Left ventricle myocardium inferior (tissue), 1 donor: ENCODE results near the gene DEPDC5. TPM values are rescaled to one million over a fixed set of nuclear protein-coding genes. Genes with fewer than 3 reads are reported as not detected.

Experiments
- DNase-seq: peaks from one replicate; pipeline ENCODE4 v3.0.0-alpha.2; 2020
- H3K27ac ChIP-seq: fragments of 200-600 bp; replicated peaks from 2 replicates; pipeline ENCODE4 v1.8.0; 2021
- H3K27me3 ChIP-seq: fragments of 200-600 bp; 2 replicates; pipeline ENCODE4 v1.8.0; 2021; ENCODE audit warnings: low read depth
- H3K36me3 ChIP-seq: fragments of 200-600 bp; 2 replicates; pipeline ENCODE4 v1.8.0; 2021
- H3K4me1 ChIP-seq: fragments of 200-600 bp; 2 replicates; pipeline ENCODE4 v1.8.0; 2021
- H3K4me3 ChIP-seq: fragments of 200-600 bp; 2 replicates; pipeline ENCODE4 v1.8.0; 2021; ENCODE audit warnings: mild to moderate bottlenecking, moderate library complexity
- H3K9me3 ChIP-seq: fragments of 200-600 bp; replicated peaks from 2 replicates; pipeline ENCODE4 v1.8.0; 2021
- CTCF ChIP-seq: fragments of 200-600 bp; IDR thresholded peaks from 2 replicates; pipeline ENCODE4 v1.8.0; 2021; ENCODE audit warnings: antibody characterized with exemption, mild to moderate bottlenecking, borderline replicate concordance
- intact Hi-C: fragments of 100-400 bp; cut with micrococcal nuclease; formaldehyde crosslinking; loops from one replicate; pipeline ENCODE4 v1.11.0; 2022
- total RNA-seq: library from RNA; stranded (reverse); fragmentation: NEBNext Ultra II Directional; extraction: Animal tissue kit (Norgen Biotek cat#: 25700); gene quantifications from one replicate; pipeline ENCODE4 v1.2.1, GENCODE V29; 2021
- donor health status: DM: no; HTN: yes; CAD: no; lungs with severe emphysema.

The DEPDC5 gene
- total RNA-seq, 1 donor from 2014 or later: 11.4 TPM

DNA sequence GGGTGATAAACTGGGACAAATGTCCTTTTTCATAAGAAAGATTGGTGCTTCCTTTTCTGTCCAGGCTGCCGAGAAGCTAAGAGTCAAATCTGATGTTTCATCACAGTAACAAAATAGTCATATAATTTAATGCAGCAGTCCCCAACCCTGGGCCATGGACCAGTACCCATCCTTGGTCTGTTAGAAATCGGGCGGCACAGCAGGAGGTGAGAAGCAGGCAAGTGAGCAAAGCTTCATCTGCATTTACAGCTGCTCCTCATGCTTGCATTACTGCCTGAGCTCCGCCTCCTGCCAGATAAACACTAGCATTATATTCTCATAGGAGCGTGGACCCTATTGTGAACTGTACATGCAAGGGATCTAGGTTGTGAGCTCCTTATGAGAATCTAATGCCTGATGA, 30.1 kb upstream of the DEPDC5 start:
- Histone ChIP-seq H3K27me3 (no peaks in the 10 kb centered on the region), H3K9me3 (no peaks in the 10 kb centered on the region), H3K27ac (no peak overlapping the region), H3K4me1 (peaks cover 37% of the 10 kb centered on the region), H3K4me3 (no peak overlapping the region), H3K36me3 (peaks cover 40% of the 10 kb centered on the region)
- no peak for DNase-seq
- intact Hi-C loops: no loop called here
- no peak for TF ChIP-seq CTCF

- H3K4me3 ChIP-seq: no peak overlapping the region
- H3K27ac ChIP-seq: peak overlapping the region; percentile 64
- no peak for TF ChIP-seq CTCF
- no peaks in the 10 kb centered on the region for H3K27me3 ChIP-seq
- DNase-seq: no peak
- no peaks in the 10 kb centered on the region for H3K9me3 ChIP-seq
- peaks cover 37% of the 10 kb centered on the region for H3K4me1 ChIP-seq
- intact Hi-C loops: no loop called here
- H3K36me3 ChIP-seq: peaks cover 28% of the 10 kb centered on the region
These were observed 27.1 kb upstream of the DEPDC5 start for GRCh38 chr22:31726692-31727091.

- H3K27me3 ChIP-seq: no peaks in the 10 kb centered on the region
- no peak for DNase-seq
- no peak for TF ChIP-seq CTCF
- peaks cover 21% of the 10 kb centered on the region for H3K36me3 ChIP-seq
- peaks cover 26% of the 10 kb centered on the region for H3K4me1 ChIP-seq
- H3K9me3 ChIP-seq: no peaks in the 10 kb centered on the region
- H3K4me3 ChIP-seq: no peak overlapping the region
- H3K27ac ChIP-seq: no peak overlapping the region
- intact Hi-C loops: no loop called here
These were observed 25.0 kb upstream of the DEPDC5 start for GRCh38 chr22:31728857-31729256.

- intact Hi-C loops: no loop called here
- Histone ChIP-seq H3K9me3 (no peaks in the 10 kb centered on the region), H3K36me3 (peaks cover 20% of the 10 kb centered on the region), H3K4me3 (no peak overlapping the region), H3K27me3 (no peaks in the 10 kb centered on the region), H3K4me1 (peaks cover 23% of the 10 kb centered on the region), H3K27ac (no peak overlapping the region)
- no peak for DNase-seq
- no peak for TF ChIP-seq CTCF
These were observed 23.5 kb upstream of the DEPDC5 start for GRCh38 chr22:31730344-31730711.

DNA sequence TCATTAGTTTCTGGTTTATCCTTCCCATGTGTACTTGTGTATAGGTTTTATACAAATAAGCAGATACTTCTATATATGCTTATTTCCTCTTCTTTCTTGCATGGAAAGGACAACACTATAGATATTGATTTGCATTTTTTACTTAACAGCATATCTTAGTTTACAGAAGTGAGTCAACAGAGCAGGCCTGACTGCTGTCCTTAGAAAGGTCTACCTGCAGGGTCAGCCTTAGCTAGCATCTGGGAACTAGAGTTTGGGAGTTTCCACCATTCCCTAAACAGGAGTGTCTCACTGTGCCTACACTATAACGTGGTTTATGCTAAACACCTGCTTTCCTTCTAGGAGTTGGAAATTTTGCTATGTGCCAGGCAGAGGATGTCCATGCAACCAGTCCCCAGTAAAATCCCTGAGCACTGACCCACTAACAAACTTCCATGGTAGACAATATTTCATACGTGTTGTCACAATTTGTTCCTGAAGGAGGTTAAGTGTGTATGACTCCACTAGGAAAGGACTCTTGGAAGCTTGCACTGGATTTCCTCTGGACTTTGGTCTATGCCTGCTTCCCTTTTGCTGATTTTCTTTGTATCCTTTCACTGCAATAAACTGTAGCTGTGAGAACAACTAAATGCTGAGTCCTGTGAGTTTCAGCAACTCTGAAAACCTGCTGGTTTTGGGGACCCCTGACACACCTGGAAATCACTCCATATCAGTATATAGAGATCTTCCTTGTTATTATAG, 21.6 kb upstream of the DEPDC5 start:
- Histone ChIP-seq H3K9me3 (no peaks in the 10 kb centered on the region), H3K4me3 (no peak overlapping the region), H3K4me1 (peaks cover 10% of the 10 kb centered on the region), H3K27me3 (no peaks in the 10 kb centered on the region), H3K27ac (no peak overlapping the region), H3K36me3 (peaks cover 21% of the 10 kb centered on the region)
- no peak for DNase-seq
- TF ChIP-seq CTCF: no peak
- intact Hi-C loops: no loop called here
